HG02610 (cell line): Measurements from ENCODE around the gene ATAD3A.
A peak's percentile ranks its signal among the peaks of the same experiment; 100 is the strongest.

ENCODE experiments used
- ATAC-seq: cut with Tn5 transposase; IDR thresholded peaks from one replicate; pipeline ENCODE4 v1.9.1; 2021; ENCODE audit warnings: mild to moderate bottlenecking, moderate library complexity; ENCODE audit not compliant: unreplicated experiment

ATAD3A gene

GRCh38 chr1:1574721-1575537, 63.0 kb downstream of the ATAD3A start, which contains the start of gene SSU72:
Gene SSU72 (minus strand): TSS chr1:1574863. CDS start chr1:1574557, 306 bp downstream.
- ATAC-seq, result peak; percentile 81

GRCh38 chr1:1577367-1578011, 65.5 kb downstream of the ATAD3A start:
- no peak for ATAC-seq

GRCh38 chr1:1578371-1578940, 66.5 kb downstream of the ATAD3A start:
- ATAC-seq, result no peak

- no peak for ATAC-seq
These were observed 70.8 kb downstream of the ATAD3A start for GRCh38 chr1:1582585-1583346.

- no peak for ATAC-seq
These were observed 71.5 kb downstream of the ATAD3A start for GRCh38 chr1:1583347-1584010.
